ENCODE results near the gene ATP5PD. TPM values are rescaled to one million over a fixed set of nuclear protein-coding genes. Genes with fewer than 3 reads are reported as not detected.

ATP5PD gene
- total RNA-seq, 3 donors from 2014 or later: 190 to 268 (median 222) TPM

DNA sequence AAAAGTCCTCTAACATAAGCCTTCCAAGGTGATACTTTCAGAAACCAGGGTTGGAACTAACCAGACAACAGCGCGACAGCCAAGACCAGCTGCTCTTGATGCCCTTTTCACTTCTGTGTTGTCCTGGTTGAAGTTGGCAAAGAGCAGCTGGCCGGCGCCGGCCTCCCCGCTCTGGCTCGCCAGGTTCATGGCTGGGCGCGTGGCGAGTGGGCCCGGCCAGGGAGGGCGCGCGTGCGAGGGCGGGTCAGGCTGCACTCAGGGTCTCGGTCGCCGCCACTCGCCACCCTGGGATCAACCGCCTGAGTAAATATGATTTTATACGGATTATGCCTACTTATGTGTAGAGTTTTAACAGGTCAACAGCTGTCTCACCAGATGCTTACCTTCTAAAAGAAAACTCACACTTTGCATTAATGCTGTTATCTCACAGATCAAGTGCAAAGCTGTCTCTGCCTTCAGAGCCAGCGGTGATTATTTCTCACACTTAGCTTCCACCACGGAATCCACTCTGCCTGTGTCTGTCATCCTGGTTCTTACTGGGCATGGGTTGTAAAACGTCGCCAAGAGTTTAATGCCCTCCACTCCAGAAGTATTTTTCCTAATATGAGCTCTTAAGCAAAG, 13.8 kb upstream of the ATP5PD start:
- H3K9me3 ChIP-seq: no peaks in the 10 kb centered on the region
- TF ChIP-seq CTCF (IDR thresholded peaks at IDR 0.05): no peak
- no peak for TF ChIP-seq POLR2AphosphoS5 (IDR thresholded peaks at IDR 0.05)
- TF ChIP-seq POLR2A (IDR thresholded peaks at IDR 0.05): no peak
- H3K27me3 ChIP-seq: no peaks in the 10 kb centered on the region
- H3K36me3 ChIP-seq: peaks cover 3% of the 10 kb centered on the region
- intact Hi-C loops (cut with DNase I; ENCODE audit: low total_unique reads): no loop called here
- H3K27ac ChIP-seq: peak overlapping the region in 1 of 2 donors; percentile 84
- H3K4me3 ChIP-seq: no peak overlapping the region
- no peaks in the 10 kb centered on the region for H3K4me1 ChIP-seq
- DNase-seq (ENCODE audit: low spot score in 2 of 2): no peak

DNA sequence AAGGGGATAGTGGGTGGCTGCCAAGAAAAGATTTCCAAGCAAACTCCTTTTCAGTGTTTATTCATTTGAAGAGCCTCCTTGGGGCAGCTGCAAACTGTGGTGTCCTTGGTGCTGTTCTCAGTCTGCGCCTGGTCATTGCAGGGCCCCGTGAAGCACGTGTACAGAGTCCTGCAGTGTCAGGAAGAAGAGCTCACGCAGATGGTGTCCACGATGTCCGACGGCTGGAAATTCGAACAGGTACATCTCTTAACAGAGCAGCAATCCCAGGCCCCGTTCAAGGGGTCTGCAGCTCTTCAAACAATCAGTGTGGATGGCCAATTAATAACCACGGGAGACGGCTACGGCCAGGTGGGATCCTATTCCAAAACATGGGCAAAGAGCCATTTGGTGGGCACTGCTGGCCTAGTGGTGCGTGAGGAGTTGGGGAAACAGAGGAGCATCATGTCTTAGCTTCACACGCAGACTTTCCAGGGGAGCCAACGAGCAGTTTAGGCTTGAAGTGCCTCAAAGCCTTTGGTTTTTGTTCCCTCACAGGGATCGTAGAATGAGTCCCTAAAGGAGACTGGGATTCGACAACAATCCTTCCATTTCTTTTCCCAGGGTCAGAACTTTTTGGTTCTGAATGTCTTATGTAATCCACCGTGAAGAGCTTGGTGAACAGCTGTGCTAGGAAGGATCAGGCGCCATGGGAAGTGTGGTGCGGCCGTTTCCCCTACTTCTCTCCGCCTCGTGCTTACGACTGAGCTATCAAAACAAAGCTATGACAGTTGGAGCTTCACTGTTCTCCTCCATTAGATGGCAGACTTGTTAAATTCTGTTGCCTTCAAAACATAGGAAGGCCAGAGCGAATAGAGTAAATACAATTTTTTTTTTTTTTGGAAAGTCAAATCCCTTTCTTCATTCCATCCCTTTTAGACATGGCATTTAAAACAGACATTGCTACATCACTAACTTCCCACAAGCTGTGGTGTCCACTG, 12.9 kb upstream of the ATP5PD start:
- TF ChIP-seq CTCF (IDR thresholded peaks at IDR 0.05) (peak in 2 of 3 donors; percentile 36 to 37), POLR2A (IDR thresholded peaks at IDR 0.05) (no peak), POLR2AphosphoS5 (IDR thresholded peaks at IDR 0.05) (no peak)
- Histone ChIP-seq H3K27me3 (no peaks in the 10 kb centered on the region), H3K36me3 (peaks cover 3% of the 10 kb centered on the region), H3K4me1 (no peaks in the 10 kb centered on the region), H3K4me3 (no peak overlapping the region), H3K27ac (peak overlapping the region; percentile 48 to 50), H3K9me3 (no peaks in the 10 kb centered on the region)
- no peak for DNase-seq (ENCODE audit: low spot score in 2 of 2)
- intact Hi-C loops (cut with DNase I; ENCODE audit: low total_unique reads): no loop called here

- no peaks in the 10 kb centered on the region for H3K36me3 ChIP-seq
- no peaks in the 10 kb centered on the region for H3K9me3 ChIP-seq
- intact Hi-C loops (cut with DNase I; ENCODE audit: low total_unique reads): no loop called here
- H3K4me3 ChIP-seq: no peak overlapping the region
- no peak overlapping the region for H3K27ac ChIP-seq
- H3K27me3 ChIP-seq: no peaks in the 10 kb centered on the region
- DNase-seq (ENCODE audit: low spot score in 2 of 2): no peak
- no peak for TF ChIP-seq POLR2AphosphoS5 (IDR thresholded peaks at IDR 0.05)
- no peak for TF ChIP-seq CTCF (IDR thresholded peaks at IDR 0.05)
- TF ChIP-seq POLR2A (IDR thresholded peaks at IDR 0.05): no peak
- peaks cover 0 to 12% of the 10 kb centered on the region in 2 donors for H3K4me1 ChIP-seq
Measured at GRCh38 chr17:75051941-75052340, 5.2 kb upstream of the ATP5PD start.

DNA sequence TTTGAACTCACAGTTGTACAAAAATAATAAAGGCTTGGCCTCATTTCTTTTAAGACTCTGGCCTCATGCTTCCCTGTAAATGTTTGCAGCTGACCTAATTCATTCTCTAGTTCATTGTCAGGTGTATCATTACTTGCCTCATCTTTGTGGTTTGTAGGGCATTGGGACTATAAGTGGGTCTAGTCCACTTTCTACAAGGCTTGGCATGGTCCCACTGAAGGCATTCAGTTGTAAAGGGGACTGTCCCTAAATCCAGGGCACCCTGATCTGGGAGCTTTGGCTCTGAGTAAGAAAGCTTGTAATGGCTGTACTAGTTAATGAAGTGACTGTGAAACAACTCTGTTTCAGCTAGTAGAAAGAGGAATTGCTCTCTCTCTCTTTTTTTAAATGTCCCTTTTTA, 2.9 kb upstream of the ATP5PD start:
- no peaks in the 10 kb centered on the region for H3K9me3 ChIP-seq
- TF ChIP-seq POLR2AphosphoS5 (IDR thresholded peaks at IDR 0.05) (no peak), CTCF (IDR thresholded peaks at IDR 0.05) (no peak)
- DNase-seq (ENCODE audit: low spot score in 2 of 2): no peak
- no peaks in the 10 kb centered on the region for H3K36me3 ChIP-seq
- H3K27me3 ChIP-seq: no peaks in the 10 kb centered on the region
- no peak overlapping the region for H3K4me3 ChIP-seq
- no peak overlapping the region for H3K27ac ChIP-seq
- intact Hi-C loops (cut with DNase I; ENCODE audit: low total_unique reads): no loop called here
- peaks cover 0 to 12% of the 10 kb centered on the region in 2 donors for H3K4me1 ChIP-seq

- no peak for TF ChIP-seq POLR2A (IDR thresholded peaks at IDR 0.05)
- TF ChIP-seq POLR2AphosphoS5 (IDR thresholded peaks at IDR 0.05): no peak
- peak overlapping the region; percentile 22 to 94 for H3K27ac ChIP-seq
Measured at GRCh38 chr17:75049057-75049456, 2.3 kb upstream of the ATP5PD start.

More at GRCh38 chr17:75049057-75049456, 2.3 kb upstream of the ATP5PD start:
- intact Hi-C loops (cut with DNase I; ENCODE audit: low total_unique reads): no loop called here
- H3K36me3 ChIP-seq: no peaks in the 10 kb centered on the region
- no peak for DNase-seq (ENCODE audit: low spot score in 2 of 2)
- no peaks in the 10 kb centered on the region for H3K9me3 ChIP-seq
- no peaks in the 10 kb centered on the region for H3K27me3 ChIP-seq
- peaks cover 0 to 12% of the 10 kb centered on the region in 2 donors for H3K4me1 ChIP-seq
- H3K4me3 ChIP-seq: no peak overlapping the region

Measured in breast epithelium (tissue), 4 donors.